ENCODE results near the gene ZNF324.
"Not testable (repeated sequence)": the region's sequence is repeated elsewhere in the genome, so short reads cannot be mapped to it uniquely, and the experiment has no call there.

ZNF324 gene

GRCh38 chr19:58498316-58499020 lies 31.6 kb downstream of the ZNF324 start:
- ChIA-PET POLR2A (interaction anchor here (2.0 kb wide), 1 partner anchor 21 kb away, joined by 7 read pairs; the partner anchor contains the start of gene ZBTB45), CTCF (interaction anchor here (3.7 to 4.0 kb wide), 2 partner anchors 15 to 21 kb away, joined by 33 to 43 read pairs; partner anchors contain the start of gene ZBTB45)
- DNase-seq (ENCODE audit: low read depth, low spot score) = no peak
- H3K4me3 ChIP-seq (ENCODE audit: low read depth, low read length) = peak overlapping the region; percentile 70
- TF ChIP-seq CTCF (IDR thresholded peaks at IDR 0.05; ENCODE audit: insufficient read depth, low read length, missing control alignments) = no peak

DNA sequence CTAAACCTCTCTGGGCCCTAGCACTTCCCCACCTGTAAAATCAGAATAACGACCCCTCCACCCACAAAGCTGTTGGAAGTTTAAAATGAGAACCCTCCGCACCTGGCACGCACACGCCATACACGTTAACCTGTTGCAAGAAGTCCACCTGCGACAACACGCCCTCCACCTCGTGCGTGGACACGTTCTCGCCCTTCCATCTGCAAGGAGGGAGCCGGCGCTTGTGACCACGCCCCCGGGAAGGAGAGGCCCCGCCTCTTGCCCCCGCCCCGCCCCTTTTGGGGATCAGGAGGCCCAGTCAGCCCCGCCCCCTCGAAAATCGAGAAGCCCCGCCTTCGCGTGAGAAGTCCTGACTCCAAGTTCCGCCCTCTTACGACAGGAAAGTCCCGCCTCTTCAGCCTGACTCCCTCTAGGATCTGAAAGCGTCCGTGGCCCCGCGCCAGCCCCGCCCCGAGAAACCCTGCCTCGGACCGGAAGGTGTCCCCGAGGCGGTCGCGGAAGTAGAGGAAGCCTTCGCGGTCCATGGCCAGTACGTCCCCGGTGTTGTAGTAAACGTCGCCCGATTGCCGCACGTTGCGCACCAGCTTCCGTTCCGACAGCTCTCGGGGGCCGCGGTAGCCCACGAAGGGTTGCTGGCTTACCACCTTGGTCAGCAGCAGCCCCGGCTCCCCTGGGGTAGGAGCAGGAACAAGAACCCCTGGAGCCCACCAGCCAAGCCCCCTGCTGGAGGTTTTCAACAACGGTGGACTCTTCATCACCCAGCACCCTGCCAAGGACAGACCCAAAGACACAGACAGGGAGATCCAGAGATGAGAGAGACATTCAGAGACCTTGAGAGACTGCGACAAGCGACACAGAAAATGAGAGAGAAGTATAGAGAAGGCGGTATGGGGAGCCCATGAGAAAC lies 32.4 kb downstream of the ZNF324 start:
- peak; percentile 89 for DNase-seq (ENCODE audit: low read depth, low spot score)
- no peak for TF ChIP-seq CTCF (IDR thresholded peaks at IDR 0.05; ENCODE audit: insufficient read depth, low read length, missing control alignments)
- ChIA-PET POLR2A (interaction anchor here (0.6 to 2.0 kb wide), 4 partner anchors 19 to 44 kb away, joined by 3 to 7 read pairs (median 4); partner anchors contain the start of genes TRIM28 and ZBTB45), CTCF (interaction anchor here (1.1 to 4.0 kb wide), 3 partner anchors 14 to 90 kb away, joined by 3 to 43 read pairs (median 33); partner anchors contain the start of gene ZBTB45)
- H3K4me3 ChIP-seq (ENCODE audit: low read depth, low read length) = peak overlapping the region; percentile 70

GRCh38 chr19:58500242-58500641 lies 33.4 kb downstream of the ZNF324 start:
- POLR2A ChIA-PET = interaction anchor here (0.9 to 2.0 kb wide), 2 partner anchors 18 to 20 kb away, joined by 4 to 7 read pairs; partner anchors contain the start of gene ZBTB45
- TF ChIP-seq CTCF (IDR thresholded peaks at IDR 0.05; ENCODE audit: insufficient read depth, low read length, missing control alignments) = no peak
- CTCF ChIA-PET = interaction anchor here (1.1 to 4.0 kb wide), 3 partner anchors 13 to 91 kb away, joined by 3 to 43 read pairs (median 33); partner anchors contain the start of gene ZBTB45
- H3K4me3 ChIP-seq (ENCODE audit: low read depth, low read length) = peak overlapping the region; percentile 70
- DNase-seq (ENCODE audit: low read depth, low spot score) = no peak

DNA sequence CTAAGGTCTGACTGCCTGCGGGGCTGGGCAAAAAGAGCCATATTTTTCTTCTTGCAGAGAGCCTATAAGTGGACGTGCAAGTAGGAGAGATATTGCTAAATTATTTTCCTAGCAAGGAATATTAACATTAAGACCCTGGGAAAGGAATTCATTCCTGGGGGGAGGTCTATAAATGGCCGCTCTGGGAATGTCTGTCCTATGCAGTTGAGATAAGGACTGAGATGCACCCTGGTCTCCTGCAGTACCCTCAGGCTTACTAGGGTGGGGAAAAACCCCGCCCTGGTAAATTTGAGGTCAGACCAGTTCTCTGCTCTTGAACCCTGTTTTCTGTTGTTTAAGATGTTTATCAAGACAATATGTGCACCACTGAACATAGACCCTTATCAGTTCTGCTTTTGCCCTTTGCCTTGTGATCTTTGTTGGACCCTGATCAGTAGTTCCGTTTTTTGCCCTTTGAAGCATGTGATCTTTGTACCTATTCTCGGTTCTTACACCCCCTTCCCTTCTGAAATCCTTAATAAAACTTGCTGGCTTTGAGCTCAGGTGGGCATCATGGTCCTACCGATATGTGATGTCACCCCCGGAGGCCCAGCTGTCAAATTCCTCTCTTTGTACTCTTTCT lies 40.8 kb downstream of the ZNF324 start:
- DNase-seq (ENCODE audit: low read depth, low spot score); H3K4me3 ChIP-seq (ENCODE audit: low read depth, low read length); POLR2A ChIA-PET: not testable (repeated sequence)
- CTCF ChIA-PET = interaction anchor here (5.7 kb wide), 1 partner anchor 13 kb away, joined by 35 read pairs; the partner anchor contains the start of gene ZBTB45

GRCh38 chr19:58509731-58510083 lies 42.8 kb downstream of the ZNF324 start:
- CTCF ChIA-PET = interaction anchor here (5.7 kb wide), 1 partner anchor 11 kb away, joined by 35 read pairs; the partner anchor contains the start of gene ZBTB45
- no peak for TF ChIP-seq CTCF (IDR thresholded peaks at IDR 0.05; ENCODE audit: insufficient read depth, low read length, missing control alignments)
- POLR2A ChIA-PET = no interaction called here
- H3K4me3 ChIP-seq (ENCODE audit: low read depth, low read length) = no peak overlapping the region
- no peak for DNase-seq (ENCODE audit: low read depth, low spot score)

DNA sequence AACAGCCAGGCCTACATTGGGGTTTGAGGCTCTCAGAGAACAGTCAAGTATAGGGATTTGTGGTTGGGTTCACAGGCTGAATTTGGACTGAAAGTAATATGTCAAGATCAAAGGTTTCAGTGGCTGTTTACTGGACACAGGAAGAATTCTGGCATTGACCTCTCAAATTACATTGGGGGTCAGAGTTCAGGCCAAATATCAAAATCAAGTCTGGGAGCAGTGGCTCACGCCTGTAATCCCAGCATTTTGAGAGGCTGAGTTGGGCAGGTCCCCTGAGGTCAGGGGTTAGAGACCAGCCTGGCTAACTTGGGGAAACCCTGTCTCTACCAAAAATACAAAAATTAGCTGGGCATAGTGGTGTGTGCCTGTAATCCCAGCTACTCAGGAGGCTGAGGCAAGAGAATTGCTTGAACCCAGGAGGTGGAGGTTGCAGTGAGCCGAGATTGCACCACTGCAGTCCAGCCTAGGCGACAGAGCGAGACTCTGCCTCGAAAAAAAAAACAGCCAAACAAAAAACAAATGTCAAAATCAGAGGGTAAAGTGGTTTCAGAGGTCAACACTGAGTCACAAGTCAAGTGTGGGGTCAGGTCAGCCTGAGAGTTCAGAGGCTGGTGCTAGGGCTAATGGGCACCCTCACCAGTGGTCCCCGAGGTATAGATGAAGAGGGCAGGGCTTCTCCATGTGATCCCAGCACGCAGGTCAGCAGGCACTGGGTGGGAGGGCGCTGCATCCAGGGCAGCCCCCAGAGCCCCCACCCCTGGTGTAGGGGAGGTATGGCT lies 43.4 kb downstream of the ZNF324 start:
- ChIA-PET CTCF (interaction anchor here (1.3 to 5.7 kb wide), 2 partner anchors 9 to 10 kb away, joined by 5 to 35 read pairs; partner anchors contain the start of gene ZBTB45), POLR2A (no interaction called here)
- TF ChIP-seq CTCF (IDR thresholded peaks at IDR 0.05; ENCODE audit: insufficient read depth, low read length, missing control alignments) = no peak
- no peak overlapping the region for H3K4me3 ChIP-seq (ENCODE audit: low read depth, low read length)
- no peak for DNase-seq (ENCODE audit: low read depth, low spot score)
